Activated B cell treated with CpG ODN at 0.5 μM for 24 hours (primary cell): ENCODE measurements around the gene MIAT. TPM values are rescaled to one million over a fixed set of nuclear protein-coding genes. Genes with fewer than 3 reads are reported as not detected.

Source experiments
- ATAC-seq: fragments of 200-7000 bp; cut with Tn5 transposase; one replicate; pipeline ENCODE4 v1.10.0; 2021; ENCODE audit warnings: low read depth, mild to moderate bottlenecking, moderate library complexity
- CTCF ChIA-PET: fragments of 350-600 bp; sonication (Branson Sonifier 250); formaldehyde crosslinking; loops from one replicate; lab custom pipeline; 2021; ENCODE audit warnings: antibody characterized with exemption; lab: Charles Lee
- POLR2A ChIA-PET: fragments of 350-600 bp; sonication (Branson Sonifier 250); formaldehyde crosslinking; loops from one replicate; lab custom pipeline; 2021; ENCODE audit warnings: antibody characterized with exemption; lab: Charles Lee
- DNase-seq: peaks from one replicate; pipeline ENCODE4 v3.0.0; 2022
- H3K27ac Mint-ChIP-seq: one replicate; pipeline ENCODE4 v1.8.0; 2020; ENCODE audit warnings: mixed read lengths
- H3K27me3 Mint-ChIP-seq: one replicate; pipeline ENCODE4 v1.8.0; 2021; ENCODE audit warnings: mixed read lengths
- H3K36me3 Mint-ChIP-seq: one replicate; pipeline ENCODE4 v1.8.0; 2021; ENCODE audit warnings: low read depth, mixed read lengths
- H3K4me1 Mint-ChIP-seq: one replicate; pipeline ENCODE4 v1.8.0; 2021; ENCODE audit warnings: mixed read lengths
- H3K4me3 Mint-ChIP-seq: one replicate; pipeline ENCODE4 v1.8.0; 2020; ENCODE audit warnings: mild to moderate bottlenecking, mixed read lengths
- H3K9me3 Mint-ChIP-seq: one replicate; pipeline ENCODE4 v1.8.0; 2020; ENCODE audit warnings: mixed read lengths
- intact Hi-C: fragments of 100-400 bp; cut with micrococcal nuclease; formaldehyde crosslinking; loops from one replicate; pipeline ENCODE4 v1.15.1; 2024
- total RNA-seq: library from RNA; stranded (reverse); gene quantifications from 2 replicates; pipeline ENCODE4 v1.2.3, GENCODE V29; 2022
- TF ChIP-seq, protein P1 (sequence below): fragments of 200-600 bp; IDR thresholded peaks from one replicate; pipeline ENCODE4 v1.8.0; 2022; ENCODE audit warnings: antibody characterized with exemption, mild to moderate bottlenecking

Gene MIAT
- total RNA-seq, 1 donor from 2014 or later = 7.3 TPM

DNA sequence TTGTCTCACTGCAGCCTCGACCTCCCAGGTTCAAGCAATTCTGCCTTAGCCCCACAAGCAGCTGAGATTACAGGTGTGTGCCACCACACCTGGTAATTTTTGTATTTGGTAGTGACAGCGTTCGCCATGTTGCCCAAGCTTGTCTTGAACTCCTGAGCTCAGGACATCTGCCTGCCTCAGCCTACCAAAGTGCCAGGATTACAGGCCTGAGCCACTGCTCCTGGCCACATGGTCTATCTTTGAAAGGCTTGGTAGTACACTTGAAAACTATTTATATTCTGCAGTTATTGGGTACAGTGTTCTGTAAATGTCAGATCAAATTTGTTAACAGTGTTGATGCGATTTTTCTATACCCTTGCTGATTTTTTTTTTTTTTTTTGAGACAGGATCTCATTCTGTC lies 26.1 kb upstream of the MIAT start:
- Mint-ChIP-seq H3K9me3 (no peaks in the 10 kb centered on the region), H3K4me1 (no peaks in the 10 kb centered on the region), H3K36me3 (no peaks in the 10 kb centered on the region), H3K27me3 (peaks cover 5% of the 10 kb centered on the region), H3K4me3 (no peak overlapping the region), H3K27ac (no peak overlapping the region)
- CTCF ChIA-PET = no interaction called here
- intact Hi-C loops = no loop called here
- POLR2A ChIA-PET = no interaction called here
- ATAC-seq (no peak), DNase-seq (no peak)
- TF ChIP-seq, protein P1, sequence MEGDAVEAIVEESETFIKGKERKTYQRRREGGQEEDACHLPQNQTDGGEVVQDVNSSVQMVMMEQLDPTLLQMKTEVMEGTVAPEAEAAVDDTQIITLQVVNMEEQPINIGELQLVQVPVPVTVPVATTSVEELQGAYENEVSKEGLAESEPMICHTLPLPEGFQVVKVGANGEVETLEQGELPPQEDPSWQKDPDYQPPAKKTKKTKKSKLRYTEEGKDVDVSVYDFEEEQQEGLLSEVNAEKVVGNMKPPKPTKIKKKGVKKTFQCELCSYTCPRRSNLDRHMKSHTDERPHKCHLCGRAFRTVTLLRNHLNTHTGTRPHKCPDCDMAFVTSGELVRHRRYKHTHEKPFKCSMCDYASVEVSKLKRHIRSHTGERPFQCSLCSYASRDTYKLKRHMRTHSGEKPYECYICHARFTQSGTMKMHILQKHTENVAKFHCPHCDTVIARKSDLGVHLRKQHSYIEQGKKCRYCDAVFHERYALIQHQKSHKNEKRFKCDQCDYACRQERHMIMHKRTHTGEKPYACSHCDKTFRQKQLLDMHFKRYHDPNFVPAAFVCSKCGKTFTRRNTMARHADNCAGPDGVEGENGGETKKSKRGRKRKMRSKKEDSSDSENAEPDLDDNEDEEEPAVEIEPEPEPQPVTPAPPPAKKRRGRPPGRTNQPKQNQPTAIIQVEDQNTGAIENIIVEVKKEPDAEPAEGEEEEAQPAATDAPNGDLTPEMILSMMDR = no peak

DNA sequence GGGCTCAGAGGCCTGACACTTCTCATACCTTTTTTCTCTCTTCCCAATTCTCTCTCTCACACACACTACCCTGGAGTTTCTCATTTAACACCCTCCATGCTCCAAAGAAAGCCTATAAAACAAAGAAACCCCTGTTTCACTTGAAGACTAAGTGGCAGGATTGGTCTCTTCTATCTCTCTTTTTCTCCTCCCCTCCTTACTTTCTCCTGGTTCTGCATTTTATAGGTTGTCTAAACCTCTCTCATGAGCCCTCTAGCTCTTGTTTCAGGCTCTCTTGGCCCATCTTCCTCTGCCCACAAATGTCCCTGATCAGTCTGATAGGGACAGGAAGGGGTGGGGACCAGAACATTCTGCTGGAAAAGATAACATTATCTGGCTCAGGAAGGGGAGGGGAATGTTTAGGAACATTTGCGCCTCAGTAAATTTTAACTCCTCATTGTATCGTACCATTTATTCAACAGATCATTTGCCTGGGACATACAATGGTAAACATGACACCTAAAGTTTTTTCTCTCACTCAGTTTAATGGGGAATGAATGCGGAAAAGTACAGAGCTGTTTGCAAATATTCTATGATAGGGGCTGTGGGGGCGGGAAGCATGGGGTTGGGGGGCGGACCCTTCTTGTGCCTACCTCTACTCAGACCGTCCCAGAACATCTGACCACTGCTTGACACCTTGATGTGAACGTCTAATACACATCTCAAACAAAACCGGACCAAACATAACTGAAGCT lies 24.8 kb upstream of the MIAT start:
- H3K36me3 Mint-ChIP-seq = no peaks in the 10 kb centered on the region
- H3K4me3 Mint-ChIP-seq = no peak overlapping the region
- CTCF ChIA-PET = no interaction called here
- TF ChIP-seq, protein P1 = no peak
- peaks cover 5% of the 10 kb centered on the region for H3K27me3 Mint-ChIP-seq
- POLR2A ChIA-PET = no interaction called here
- ATAC-seq = no peak
- DNase-seq = no peak
- intact Hi-C loops = no loop called here
- no peak overlapping the region for H3K27ac Mint-ChIP-seq
- no peaks in the 10 kb centered on the region for H3K9me3 Mint-ChIP-seq
- H3K4me1 Mint-ChIP-seq = no peaks in the 10 kb centered on the region

DNA sequence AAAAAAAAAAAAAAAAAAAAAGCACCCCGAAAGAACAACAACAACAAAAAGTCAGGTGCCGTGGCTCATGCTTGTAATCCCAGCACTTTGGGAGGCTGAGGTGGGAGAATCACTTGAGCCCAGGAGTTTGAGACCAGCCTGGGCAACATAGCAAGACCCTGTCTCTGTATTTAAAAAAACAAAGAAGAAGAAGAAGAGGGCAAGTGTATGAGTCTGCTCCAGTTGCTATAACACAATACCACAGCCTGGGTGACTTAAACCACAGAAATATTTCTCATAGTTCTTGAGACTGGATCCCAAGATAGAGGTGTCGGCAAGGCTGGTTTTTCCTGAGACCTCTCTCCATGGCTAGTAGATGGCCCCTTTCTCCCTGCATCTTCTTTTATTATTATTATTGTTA lies 23.2 kb upstream of the MIAT start:
- no peaks in the 10 kb centered on the region for H3K4me1 Mint-ChIP-seq
- TF ChIP-seq, protein P1 = no peak

DNA sequence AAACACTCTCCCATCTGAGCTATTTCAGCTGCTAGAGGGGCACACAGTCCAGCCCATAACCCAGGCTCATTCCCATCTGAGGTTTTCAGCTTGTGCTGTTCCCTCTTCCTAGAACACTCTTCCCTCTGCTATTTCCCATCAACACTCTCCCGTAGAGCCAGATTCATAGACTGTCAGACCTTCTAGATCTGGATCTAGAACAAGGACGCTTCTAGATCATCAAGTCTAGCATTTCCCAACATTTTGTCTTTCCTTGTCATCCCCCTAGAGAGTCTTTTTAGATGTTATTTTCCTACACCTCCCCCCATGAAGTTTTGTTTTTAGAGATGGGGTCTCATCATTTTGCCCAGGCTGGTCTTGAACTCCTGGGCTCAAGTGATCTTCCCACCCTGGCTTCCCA lies 22.3 kb upstream of the MIAT start:
- no peaks in the 10 kb centered on the region for H3K36me3 Mint-ChIP-seq
- POLR2A ChIA-PET = no interaction called here
- H3K27me3 Mint-ChIP-seq = peaks cover 5% of the 10 kb centered on the region
- ATAC-seq (no peak), DNase-seq (no peak)
- no peak overlapping the region for H3K27ac Mint-ChIP-seq
- TF ChIP-seq, protein P1 = no peak
- intact Hi-C loops = no loop called here
- CTCF ChIA-PET = no interaction called here
- no peaks in the 10 kb centered on the region for H3K4me1 Mint-ChIP-seq
- no peaks in the 10 kb centered on the region for H3K9me3 Mint-ChIP-seq
- H3K4me3 Mint-ChIP-seq = no peak overlapping the region

More for the DNA sequence above, 23.2 kb upstream of the MIAT start:
- no peak for DNase-seq
- intact Hi-C loops = no loop called here
- ChIA-PET CTCF (no interaction called here), POLR2A (no interaction called here)
- Mint-ChIP-seq H3K9me3 (no peaks in the 10 kb centered on the region), H3K27me3 (peaks cover 5% of the 10 kb centered on the region), H3K36me3 (no peaks in the 10 kb centered on the region), H3K4me3 (no peak overlapping the region), H3K27ac (no peak overlapping the region)
- ATAC-seq = no peak

DNA sequence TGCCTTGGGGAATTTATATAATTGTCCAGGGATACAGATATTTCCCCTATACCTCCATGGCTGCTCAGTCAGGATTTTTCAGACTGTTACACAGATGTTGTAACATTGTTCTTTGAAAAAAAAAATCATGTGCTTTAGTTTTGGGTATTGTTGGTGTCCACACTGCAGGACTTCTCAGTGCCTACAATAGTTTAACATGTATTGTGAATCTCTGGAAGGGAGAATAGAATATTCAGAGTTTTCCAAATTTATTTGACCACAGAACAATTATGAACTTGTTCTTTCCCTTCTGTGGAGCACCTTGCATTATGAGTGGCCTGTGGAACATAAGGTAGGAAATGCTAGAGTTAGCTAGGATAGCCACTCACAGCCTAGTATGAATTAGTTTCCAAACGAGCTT lies 21.1 kb upstream of the MIAT start:
- H3K9me3 Mint-ChIP-seq = no peaks in the 10 kb centered on the region
- peaks cover 7% of the 10 kb centered on the region for H3K27me3 Mint-ChIP-seq
- TF ChIP-seq, protein P1 = no peak
- H3K36me3 Mint-ChIP-seq = no peaks in the 10 kb centered on the region
- ATAC-seq = no peak
- no peaks in the 10 kb centered on the region for H3K4me1 Mint-ChIP-seq
- intact Hi-C loops = no loop called here
- no peak for DNase-seq
- no peak overlapping the region for H3K4me3 Mint-ChIP-seq
- no peak overlapping the region for H3K27ac Mint-ChIP-seq
- POLR2A ChIA-PET = no interaction called here
- CTCF ChIA-PET = no interaction called here
